Measurements from ENCODE around the gene CUL2.
"Not testable (repeated sequence)": the region's sequence is repeated elsewhere in the genome, so short reads cannot be mapped to it uniquely, and the experiment has no call there.

Gene CUL2

GRCh38 chr10:35079265-35079664, 10.9 kb downstream of the CUL2 start:
- no peak for DNase-seq

- DNase-seq = no peak
Measured at GRCh38 chr10:35075228-35075627, 14.9 kb downstream of the CUL2 start.

DNA sequence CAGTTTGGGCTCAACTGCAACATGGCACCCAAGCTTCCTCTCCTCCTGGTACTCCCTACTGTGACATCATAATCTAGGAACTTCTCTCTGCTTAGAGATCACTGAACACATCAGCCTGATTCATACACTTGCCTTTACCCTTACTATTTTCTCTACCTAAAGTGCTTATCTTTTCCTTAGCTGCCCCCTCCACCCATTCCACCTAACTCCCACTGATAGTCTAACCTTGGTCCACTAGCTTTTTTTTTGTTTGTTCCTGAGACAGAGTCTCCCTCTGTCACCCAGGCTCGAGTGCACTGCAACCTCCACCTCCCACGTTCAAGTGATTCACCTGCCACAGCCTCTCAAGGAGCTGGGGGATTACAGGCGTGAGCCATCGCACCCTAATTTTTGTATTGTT, 15.9 kb downstream of the CUL2 start:
- no peak for DNase-seq

GRCh38 chr10:35070521-35070920, 19.6 kb downstream of the CUL2 start:
- no peak for DNase-seq

- DNase-seq = no peak
Measured at GRCh38 chr10:35063837-35064454, 26.2 kb downstream of the CUL2 start.

- DNase-seq = no peak
Measured at GRCh38 chr10:35059481-35059880, 30.7 kb downstream of the CUL2 start.

GRCh38 chr10:35058686-35059085, 31.5 kb downstream of the CUL2 start:
- no peak for DNase-seq

GRCh38 chr10:35058134-35058533, 32.0 kb downstream of the CUL2 start:
- DNase-seq = no peak

DNA sequence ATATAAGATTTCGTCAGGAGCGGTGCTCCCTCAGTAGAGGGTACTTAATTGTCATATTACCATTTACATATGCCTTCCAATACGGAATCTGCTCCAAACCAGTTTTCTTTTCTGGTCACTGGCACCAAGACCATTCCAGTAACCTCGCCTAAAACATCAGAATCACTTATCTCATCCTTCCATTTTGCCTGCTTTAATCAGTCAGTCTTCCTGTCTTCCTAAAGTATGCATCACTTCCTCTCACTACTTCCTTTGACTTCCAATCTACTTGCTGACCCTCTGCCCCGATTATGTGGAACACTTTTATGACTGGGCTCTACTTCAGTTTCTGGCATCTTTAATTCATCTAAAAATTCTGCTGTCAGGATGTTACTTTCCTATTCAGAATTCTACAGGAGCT, 33.5 kb downstream of the CUL2 start:
- DNase-seq = no peak

GRCh38 chr10:35056133-35056532, 34.0 kb downstream of the CUL2 start:
- no peak for DNase-seq

GRCh38 chr10:35050568-35050967, 39.6 kb downstream of the CUL2 start:
- no peak for DNase-seq

DNA sequence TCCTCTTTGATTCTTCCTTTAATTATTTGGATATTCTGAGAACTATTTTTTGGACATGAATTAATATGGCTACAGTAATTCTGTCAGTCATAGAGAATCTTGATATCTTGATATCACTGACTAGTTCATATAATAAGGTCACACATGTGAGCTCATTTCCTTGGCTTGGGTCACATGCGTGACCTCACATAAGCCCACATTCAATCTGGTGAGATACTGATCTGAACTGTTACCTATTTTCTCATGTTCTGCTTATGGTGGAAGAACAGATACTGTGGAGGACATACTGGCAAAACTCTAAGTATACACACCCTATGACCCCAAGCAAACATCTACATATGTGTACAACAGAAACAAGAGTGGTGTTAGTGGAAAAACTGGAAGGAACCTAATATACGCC, 44.1 kb downstream of the CUL2 start:
- DNase-seq = no peak

DNA sequence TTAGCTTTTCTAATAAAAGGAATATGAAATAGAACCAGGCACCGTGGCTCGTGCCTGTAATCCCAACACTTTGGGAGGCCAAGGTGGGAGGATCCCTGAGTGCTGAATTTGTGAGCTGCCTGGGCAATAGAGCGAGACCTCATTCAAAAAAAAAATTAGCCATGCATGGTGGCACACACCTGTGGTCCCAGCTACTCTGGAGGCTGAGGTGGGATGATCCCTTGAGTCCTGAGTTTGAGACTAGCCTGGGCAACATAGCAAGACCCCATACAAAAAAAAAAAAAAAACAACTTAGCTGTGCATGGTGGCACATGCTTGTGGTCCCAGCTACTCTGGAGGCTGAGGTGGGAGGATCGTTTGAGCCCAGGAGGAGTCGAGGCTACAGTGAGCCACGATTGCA, 44.9 kb downstream of the CUL2 start:
- not testable (repeated sequence) for DNase-seq

- DNase-seq = no peak
Measured at GRCh38 chr10:35043796-35044344, 46.3 kb downstream of the CUL2 start.

GRCh38 chr10:35042783-35043182, 47.4 kb downstream of the CUL2 start:
- no peak for DNase-seq

- no peak for DNase-seq
Measured at GRCh38 chr10:35041502-35041879, 48.6 kb downstream of the CUL2 start.

GRCh38 chr10:35040760-35041501, 49.2 kb downstream of the CUL2 start:
- DNase-seq = no peak

GRCh38 chr10:35037104-35037503, 53.0 kb downstream of the CUL2 start:
- no peak for DNase-seq

DNA sequence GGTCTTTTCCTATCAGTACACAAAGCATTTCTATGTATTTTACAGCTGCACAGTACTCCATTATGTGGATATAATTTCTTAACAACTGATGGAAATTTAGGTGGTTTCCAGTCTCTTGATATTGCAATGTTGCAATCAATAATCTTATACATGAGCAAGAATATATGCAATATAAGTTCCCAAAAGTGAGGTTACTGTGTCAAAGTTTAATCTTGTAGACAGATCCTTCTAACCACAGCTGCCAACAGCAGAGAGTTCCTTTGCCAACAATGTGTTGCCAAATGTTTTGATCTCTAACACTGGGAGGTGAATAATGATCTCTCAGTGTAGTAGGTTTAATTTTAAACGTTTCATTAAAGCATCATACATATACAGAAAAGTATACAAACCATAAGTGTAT, 54.5 kb downstream of the CUL2 start:
- no peak for DNase-seq

GRCh38 chr10:35027567-35027966, 62.6 kb downstream of the CUL2 start:
- no peak for DNase-seq

DNA sequence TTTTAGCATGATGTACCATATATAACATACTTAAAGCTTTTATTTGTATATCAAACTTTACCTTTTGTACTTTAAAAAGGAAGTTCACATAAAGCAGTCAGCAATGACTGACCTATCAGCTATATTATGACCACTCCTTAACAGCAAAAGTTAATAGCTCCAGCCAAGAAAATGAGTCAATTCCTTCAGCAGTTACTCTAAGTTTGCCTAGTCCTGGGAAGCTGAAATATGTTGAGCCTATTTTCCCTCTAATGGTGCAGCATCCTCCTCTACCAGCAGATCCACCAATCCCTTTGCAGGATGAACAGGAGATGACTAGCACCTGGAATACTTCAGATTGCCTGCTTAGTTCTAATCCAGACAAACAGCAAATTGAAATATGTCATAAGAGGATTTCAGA, 64.2 kb downstream of the CUL2 start:
- DNase-seq = no peak

- no peak for DNase-seq
Measured at GRCh38 chr10:35020481-35020880, 69.7 kb downstream of the CUL2 start.

GRCh38 chr10:35019041-35020024, 70.8 kb downstream of the CUL2 start:
- DNase-seq = no peak
